Measurements from ENCODE around the gene GSN.

DNA sequence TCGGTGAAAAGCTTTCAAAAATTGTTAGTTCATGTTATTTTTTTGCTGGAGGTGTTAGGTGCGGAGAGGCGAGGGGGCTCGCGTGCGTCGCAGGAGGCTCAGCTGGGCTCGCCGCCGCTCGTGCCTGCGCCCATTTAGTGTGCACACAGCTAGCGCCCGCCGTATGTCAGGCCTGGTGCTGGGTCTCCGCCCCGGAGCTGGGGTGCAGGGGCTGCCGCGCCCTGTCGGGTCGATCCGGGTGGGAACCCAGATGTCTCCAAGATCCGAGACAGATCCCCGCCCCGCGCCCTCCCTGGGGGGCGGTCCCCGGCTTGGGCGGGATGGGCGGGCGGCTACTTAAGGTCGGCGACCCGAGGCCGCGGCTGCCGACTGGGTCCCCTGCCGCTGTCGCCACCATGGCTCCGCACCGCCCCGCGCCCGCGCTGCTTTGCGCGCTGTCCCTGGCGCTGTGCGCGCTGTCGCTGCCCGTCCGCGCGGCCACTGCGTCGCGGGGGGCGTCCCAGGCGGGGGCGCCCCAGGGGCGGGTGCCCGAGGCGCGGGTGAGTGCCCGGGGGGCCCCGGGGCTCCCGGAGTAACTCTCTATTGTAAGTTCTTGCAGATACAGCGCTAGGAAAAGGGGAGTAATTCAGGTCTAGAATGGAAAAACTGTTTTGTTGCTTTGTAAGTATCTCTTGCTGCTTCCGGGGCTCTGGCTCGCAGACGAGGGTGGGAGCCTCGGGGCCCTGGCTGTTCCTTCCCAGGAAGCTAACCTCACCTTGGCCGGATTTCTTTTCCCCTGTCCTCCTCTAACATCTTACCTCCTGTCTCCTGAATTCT, 31.7 kb downstream of the GSN start:
- TF ChIP-seq, protein P1, sequence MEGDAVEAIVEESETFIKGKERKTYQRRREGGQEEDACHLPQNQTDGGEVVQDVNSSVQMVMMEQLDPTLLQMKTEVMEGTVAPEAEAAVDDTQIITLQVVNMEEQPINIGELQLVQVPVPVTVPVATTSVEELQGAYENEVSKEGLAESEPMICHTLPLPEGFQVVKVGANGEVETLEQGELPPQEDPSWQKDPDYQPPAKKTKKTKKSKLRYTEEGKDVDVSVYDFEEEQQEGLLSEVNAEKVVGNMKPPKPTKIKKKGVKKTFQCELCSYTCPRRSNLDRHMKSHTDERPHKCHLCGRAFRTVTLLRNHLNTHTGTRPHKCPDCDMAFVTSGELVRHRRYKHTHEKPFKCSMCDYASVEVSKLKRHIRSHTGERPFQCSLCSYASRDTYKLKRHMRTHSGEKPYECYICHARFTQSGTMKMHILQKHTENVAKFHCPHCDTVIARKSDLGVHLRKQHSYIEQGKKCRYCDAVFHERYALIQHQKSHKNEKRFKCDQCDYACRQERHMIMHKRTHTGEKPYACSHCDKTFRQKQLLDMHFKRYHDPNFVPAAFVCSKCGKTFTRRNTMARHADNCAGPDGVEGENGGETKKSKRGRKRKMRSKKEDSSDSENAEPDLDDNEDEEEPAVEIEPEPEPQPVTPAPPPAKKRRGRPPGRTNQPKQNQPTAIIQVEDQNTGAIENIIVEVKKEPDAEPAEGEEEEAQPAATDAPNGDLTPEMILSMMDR (IDR thresholded peaks at IDR 0.05): no peak
- no peak for TF ChIP-seq POLR2AphosphoS5 (IDR thresholded peaks at IDR 0.05; ENCODE audit: low read depth, low read length)
- TF ChIP-seq, protein P2, sequence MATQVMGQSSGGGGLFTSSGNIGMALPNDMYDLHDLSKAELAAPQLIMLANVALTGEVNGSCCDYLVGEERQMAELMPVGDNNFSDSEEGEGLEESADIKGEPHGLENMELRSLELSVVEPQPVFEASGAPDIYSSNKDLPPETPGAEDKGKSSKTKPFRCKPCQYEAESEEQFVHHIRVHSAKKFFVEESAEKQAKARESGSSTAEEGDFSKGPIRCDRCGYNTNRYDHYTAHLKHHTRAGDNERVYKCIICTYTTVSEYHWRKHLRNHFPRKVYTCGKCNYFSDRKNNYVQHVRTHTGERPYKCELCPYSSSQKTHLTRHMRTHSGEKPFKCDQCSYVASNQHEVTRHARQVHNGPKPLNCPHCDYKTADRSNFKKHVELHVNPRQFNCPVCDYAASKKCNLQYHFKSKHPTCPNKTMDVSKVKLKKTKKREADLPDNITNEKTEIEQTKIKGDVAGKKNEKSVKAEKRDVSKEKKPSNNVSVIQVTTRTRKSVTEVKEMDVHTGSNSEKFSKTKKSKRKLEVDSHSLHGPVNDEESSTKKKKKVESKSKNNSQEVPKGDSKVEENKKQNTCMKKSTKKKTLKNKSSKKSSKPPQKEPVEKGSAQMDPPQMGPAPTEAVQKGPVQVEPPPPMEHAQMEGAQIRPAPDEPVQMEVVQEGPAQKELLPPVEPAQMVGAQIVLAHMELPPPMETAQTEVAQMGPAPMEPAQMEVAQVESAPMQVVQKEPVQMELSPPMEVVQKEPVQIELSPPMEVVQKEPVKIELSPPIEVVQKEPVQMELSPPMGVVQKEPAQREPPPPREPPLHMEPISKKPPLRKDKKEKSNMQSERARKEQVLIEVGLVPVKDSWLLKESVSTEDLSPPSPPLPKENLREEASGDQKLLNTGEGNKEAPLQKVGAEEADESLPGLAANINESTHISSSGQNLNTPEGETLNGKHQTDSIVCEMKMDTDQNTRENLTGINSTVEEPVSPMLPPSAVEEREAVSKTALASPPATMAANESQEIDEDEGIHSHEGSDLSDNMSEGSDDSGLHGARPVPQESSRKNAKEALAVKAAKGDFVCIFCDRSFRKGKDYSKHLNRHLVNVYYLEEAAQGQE (IDR thresholded peaks at IDR 0.05; ENCODE audit: insufficient read depth in 1 of 2, low read depth in 2 of 2, low read length in 1 of 2): no peak
